NCI-H510A (cell line): ENCODE data around the gene TDRD7.

Source experiments
- DNase-seq: peaks from one replicate; lab custom pipeline; 2025; lab: John Stamatoyannopoulos, UW

TDRD7 gene

GRCh38 chr9:97387936-97388684, 23.8 kb upstream of the TDRD7 start:
- DNase-seq = peak; percentile 37

- DNase-seq = no peak
These were observed 23.1 kb upstream of the TDRD7 start for GRCh38 chr9:97388721-97389238.

- no peak for DNase-seq
These were observed 22.6 kb upstream of the TDRD7 start for GRCh38 chr9:97389249-97389648.

- no peak for DNase-seq
These were observed 21.0 kb upstream of the TDRD7 start for GRCh38 chr9:97390791-97391406.

GRCh38 chr9:97394881-97395280, 17.0 kb upstream of the TDRD7 start:
- no peak for DNase-seq

- DNase-seq = no peak
These were observed 16.2 kb upstream of the TDRD7 start for GRCh38 chr9:97395745-97396144.

GRCh38 chr9:97396256-97396655, 15.6 kb upstream of the TDRD7 start:
- no peak for DNase-seq

- no peak for DNase-seq
These were observed 14.7 kb upstream of the TDRD7 start for GRCh38 chr9:97397220-97397619.

GRCh38 chr9:97398999-97399758, 12.7 kb upstream of the TDRD7 start:
- peak; percentile 41 for DNase-seq

GRCh38 chr9:97403746-97404316, 8.1 kb upstream of the TDRD7 start:
- no peak for DNase-seq

- no peak for DNase-seq
These were observed 6.3 kb upstream of the TDRD7 start for GRCh38 chr9:97405551-97405950.

GRCh38 chr9:97406620-97407177, 5.2 kb upstream of the TDRD7 start:
- no peak for DNase-seq

- no peak for DNase-seq
These were observed 3.3 kb upstream of the TDRD7 start for GRCh38 chr9:97408562-97408961.

GRCh38 chr9:97411440-97411788, 482 bp upstream of the TDRD7 start:
- DNase-seq = no peak

GRCh38 chr9:97412626-97413385, 910 bp downstream of the TDRD7 start:
- DNase-seq = no peak

GRCh38 chr9:97413462-97413861, 1.6 kb downstream of the TDRD7 start:
- no peak for DNase-seq

- no peak for DNase-seq
These were observed 3.2 kb downstream of the TDRD7 start for GRCh38 chr9:97415146-97415545.

GRCh38 chr9:97418880-97419279, 7.0 kb downstream of the TDRD7 start:
- no peak for DNase-seq

GRCh38 chr9:97419309-97419867, 7.5 kb downstream of the TDRD7 start:
- DNase-seq = no peak

- DNase-seq = no peak
These were observed 13.6 kb downstream of the TDRD7 start for GRCh38 chr9:97425336-97425972.

GRCh38 chr9:97425973-97426336, 14.1 kb downstream of the TDRD7 start:
- no peak for DNase-seq
